HepG2 (cell line): ENCODE measurements around the gene GRIN3B. TPM values are rescaled to one million over a fixed set of nuclear protein-coding genes. Genes with fewer than 3 reads are reported as not detected.

Source experiments
- ARID4A ChIP-seq: sonication (generic); formaldehyde crosslinking; IDR thresholded peaks from 2 replicates; pipeline ENCODE4 v1.5.0; 2020; ENCODE audit warnings: mild to moderate bottlenecking, missing genetic modification reagents, borderline replicate concordance
- GFI1 ChIP-seq: sonication (generic); formaldehyde crosslinking; IDR thresholded peaks from 2 replicates; pipeline ENCODE4 v1.5.0; 2020; ENCODE audit warnings: missing genetic modification reagents, mild to moderate bottlenecking, borderline replicate concordance
- HBP1 ChIP-seq: IDR thresholded peaks from 2 replicates; pipeline ENCODE4 v1.6.1; 2016; ENCODE audit warnings: low read depth, control low read depth
- NR2C2 ChIP-seq: sonication (generic); formaldehyde crosslinking; IDR thresholded peaks from 2 replicates; pipeline ENCODE4 v1.4.0; 2020; ENCODE audit warnings: missing genetic modification reagents, mild to moderate bottlenecking, moderate library complexity, borderline replicate concordance
- PAF1 ChIP-seq: IDR thresholded peaks from 2 replicates; pipeline ENCODE4 v1.6.1; 2016; ENCODE audit warnings: missing genetic modification reagents, missing compliant biosample characterization
- RFXAP ChIP-seq: sonication (generic); formaldehyde crosslinking; IDR thresholded peaks from 2 replicates; pipeline ENCODE4 v1.4.0; 2020; ENCODE audit warnings: missing genetic modification reagents, borderline replicate concordance
- SKI ChIP-seq: fragments of 450-650 bp; IDR thresholded peaks from one replicate; pipeline ENCODE4 v1.6.1; 2018; ENCODE audit warnings: mild to moderate bottlenecking; ENCODE audit not compliant: partially characterized antibody
- YY1 ChIP-seq: IDR thresholded peaks from 2 replicates; pipeline ENCODE4 v1.6.1; 2011; ENCODE audit warnings: low read length, low read depth, moderate library complexity, mild to moderate bottlenecking; ENCODE audit not compliant: insufficient read depth, insufficient replicate concordance
- ZBTB26 ChIP-seq: IDR thresholded peaks from 2 replicates; pipeline ENCODE4 v1.6.1; 2016; ENCODE audit warnings: missing compliant biosample characterization, missing genetic modification reagents, borderline replicate concordance
- ZBTB38 ChIP-seq: sonication (generic); formaldehyde crosslinking; IDR thresholded peaks from 2 replicates; pipeline ENCODE4 v1.5.1; 2020; ENCODE audit warnings: mild to moderate bottlenecking, missing genetic modification reagents
- ZNF318 ChIP-seq: sonication (generic); formaldehyde crosslinking; IDR thresholded peaks from 2 replicates; pipeline ENCODE4 v1.4.0; 2020; ENCODE audit warnings: mild to moderate bottlenecking, missing genetic modification reagents
- ZNF816 ChIP-seq: sonication (generic); formaldehyde crosslinking; IDR thresholded peaks from 2 replicates; pipeline ENCODE4 v1.8.0; 2022; ENCODE audit warnings: missing genetic modification reagents, mild to moderate bottlenecking, borderline replicate concordance
- polyA plus RNA-seq, 8 experiments: library from polyadenylated mRNA; depleted of rRNA in 3 of 8; stranded (reverse) in 7 of 8; unstranded in 1 of 8; fragments of >200 nt; fragmentation: Illumina TruSeq in 4 of 8; extraction: Trizol in 4 of 8; gene quantifications; 2 replicates each; pipeline versions ENCODE4 v1.2.1 to v1.2.3, GENCODE V29; 2011 to 2016; ENCODE audit warnings: low read depth in 4 of 8, missing spikeins in 1 of 8, mixed read lengths in 1 of 8; ENCODE audit not compliant: insufficient read depth in 1 of 8
- total RNA-seq, 5 experiments: library from RNA; depleted of rRNA; stranded (reverse); fragments of >200 nt; fragmentation: Illumina TruSeq; extraction: Trizol; gene quantifications; 2 replicates each; pipeline ENCODE4 v1.2.3, GENCODE V29; 2016; ENCODE audit warnings: low read depth in 1 of 5

The GRIN3B gene
- total and polyA plus RNA-seq, 2 of the 13 experiments (the other 11 are each of a cell fraction or from before 2014, with no cell fraction given), result 0.07 to 0.20 TPM

GRCh38 chr19:980133-980998 is 19.9 kb upstream of the GRIN3B start (continued):
- peak; percentile 70; the same call in 1 of the 2 replicates for TF ChIP-seq ZNF816
- TF ChIP-seq RFXAP (CRISPR knock-in tag), result no peak
- peak; percentile 14; the same call in 1 of the 2 replicates for TF ChIP-seq GFI1 (CRISPR knock-in tag)
- no peak for TF ChIP-seq ZBTB26 (CRISPR knock-in tag)
- TF ChIP-seq NR2C2 (CRISPR knock-in tag), result peak; percentile 98
- TF ChIP-seq ZNF318 (CRISPR knock-in tag), result peak; percentile 79; the same call in 1 of the 2 replicates
- peak; percentile 98 for TF ChIP-seq ZBTB38 (CRISPR knock-in tag)
- peak; percentile 77 for TF ChIP-seq ARID4A (CRISPR knock-in tag)
- TF ChIP-seq HBP1, result peak; percentile 67; the same call in 1 of the 2 replicates
- no peak for TF ChIP-seq PAF1 (CRISPR knock-in tag)
- peak; percentile 23 for TF ChIP-seq SKI
- peak; percentile 45 for TF ChIP-seq YY1
